Measurements from ENCODE around the gene SLC6A12.
A peak's percentile ranks its signal among the peaks of the same experiment; 100 is the strongest.

The SLC6A12 gene

DNA sequence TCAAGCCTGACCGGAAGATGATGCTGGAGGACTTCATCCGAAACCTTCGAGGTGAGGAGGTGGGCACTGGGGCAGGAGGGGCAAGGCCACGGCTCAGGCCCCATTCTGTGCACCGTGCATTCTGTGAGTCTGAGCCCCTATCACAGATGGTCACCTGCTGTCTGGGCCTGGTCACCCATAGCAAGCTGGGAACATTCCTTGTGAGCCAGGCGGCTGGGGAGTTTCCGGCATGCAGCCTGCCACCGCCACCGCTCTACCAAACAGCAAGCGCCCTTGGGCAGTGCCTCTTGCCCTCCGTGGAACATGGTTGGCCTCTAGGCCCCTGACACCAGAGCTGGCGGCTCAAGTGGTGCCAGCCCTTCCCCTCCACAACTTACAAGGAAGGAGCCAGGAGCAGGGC is 56.3 kb downstream of the SLC6A12 start:
- no peak for DNase-seq

DNA sequence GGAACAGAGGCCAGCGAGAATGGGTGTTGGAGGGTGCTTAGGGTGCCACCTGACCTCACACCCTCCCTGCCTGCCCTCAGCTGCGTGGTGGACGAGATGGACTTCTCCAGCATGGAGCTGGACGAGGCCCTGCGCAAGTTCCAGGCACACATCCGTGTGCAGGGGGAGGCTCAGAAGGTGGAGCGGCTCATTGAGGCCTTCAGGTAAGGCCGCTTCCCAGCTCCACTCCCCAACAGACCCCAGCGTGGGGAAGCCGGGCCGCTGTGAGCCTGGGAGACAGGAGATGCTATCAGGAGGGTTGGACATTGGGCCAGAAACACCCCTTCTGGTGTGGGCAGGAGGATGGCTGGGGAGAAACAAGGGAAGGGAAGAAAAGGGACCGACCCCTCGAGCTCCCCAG is 57.0 kb downstream of the SLC6A12 start:
- DNase-seq = no peak

DNA sequence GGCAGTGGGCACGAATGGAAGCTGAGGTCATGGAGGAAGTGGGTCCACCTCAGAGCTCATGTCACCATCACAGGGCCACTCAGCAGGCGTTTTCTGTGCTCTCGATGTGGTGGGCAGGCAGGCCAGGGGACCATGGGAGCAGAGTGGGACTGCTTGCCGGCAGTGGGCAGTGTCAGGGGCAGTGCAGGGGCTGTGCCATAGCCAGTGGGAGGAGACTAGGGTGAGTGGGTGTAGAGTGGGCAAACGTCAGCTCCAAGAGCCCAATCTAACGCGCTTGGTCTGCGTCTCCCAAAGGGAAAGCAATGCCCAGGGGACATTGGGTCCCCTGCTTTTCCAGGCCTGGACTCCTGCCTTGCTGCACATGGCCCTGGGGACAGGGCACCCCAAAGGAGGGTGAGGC is 58.3 kb downstream of the SLC6A12 start:
- DNase-seq = no peak

DNA sequence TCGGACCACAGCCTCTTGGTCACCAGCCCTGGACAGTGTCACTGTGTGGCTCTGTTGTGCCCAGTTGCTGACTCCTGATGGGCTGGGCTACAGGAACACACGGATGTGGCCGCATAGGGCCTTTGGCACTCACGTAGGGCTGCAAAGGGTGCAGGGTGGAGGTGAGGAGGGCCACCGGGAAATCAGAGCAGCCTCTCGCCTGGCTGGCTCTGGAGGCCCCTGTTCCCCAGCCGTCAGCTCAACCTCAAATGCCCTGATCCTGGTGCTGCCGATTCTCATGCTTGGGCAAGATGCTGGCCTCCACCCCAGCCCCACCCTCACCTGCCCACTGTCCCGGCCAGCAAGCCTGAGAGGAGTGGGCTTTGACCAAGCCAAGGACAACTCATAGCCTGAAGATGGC is 59.0 kb downstream of the SLC6A12 start:
- no peak for DNase-seq

DNA sequence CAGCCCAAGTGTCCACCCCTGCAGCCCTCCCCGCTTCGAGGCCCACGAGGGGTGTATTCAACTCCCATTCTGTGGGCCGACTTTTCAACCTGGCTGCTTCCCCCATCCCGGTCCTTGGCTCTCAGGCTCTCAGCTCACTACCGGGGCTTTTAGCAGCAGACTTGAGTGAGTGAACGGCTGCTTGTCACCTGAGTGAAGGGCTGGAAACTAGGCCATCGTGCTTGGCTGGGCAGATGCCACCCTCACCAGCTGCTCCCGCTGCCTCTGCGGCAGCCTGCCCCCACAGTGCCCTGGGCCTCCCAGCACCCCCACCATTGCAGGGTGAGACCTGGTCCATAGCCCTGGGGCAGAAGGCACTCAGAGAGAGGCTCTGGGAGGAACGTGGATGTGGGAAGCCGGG is 59.9 kb downstream of the SLC6A12 start:
- DNase-seq = no peak

DNA sequence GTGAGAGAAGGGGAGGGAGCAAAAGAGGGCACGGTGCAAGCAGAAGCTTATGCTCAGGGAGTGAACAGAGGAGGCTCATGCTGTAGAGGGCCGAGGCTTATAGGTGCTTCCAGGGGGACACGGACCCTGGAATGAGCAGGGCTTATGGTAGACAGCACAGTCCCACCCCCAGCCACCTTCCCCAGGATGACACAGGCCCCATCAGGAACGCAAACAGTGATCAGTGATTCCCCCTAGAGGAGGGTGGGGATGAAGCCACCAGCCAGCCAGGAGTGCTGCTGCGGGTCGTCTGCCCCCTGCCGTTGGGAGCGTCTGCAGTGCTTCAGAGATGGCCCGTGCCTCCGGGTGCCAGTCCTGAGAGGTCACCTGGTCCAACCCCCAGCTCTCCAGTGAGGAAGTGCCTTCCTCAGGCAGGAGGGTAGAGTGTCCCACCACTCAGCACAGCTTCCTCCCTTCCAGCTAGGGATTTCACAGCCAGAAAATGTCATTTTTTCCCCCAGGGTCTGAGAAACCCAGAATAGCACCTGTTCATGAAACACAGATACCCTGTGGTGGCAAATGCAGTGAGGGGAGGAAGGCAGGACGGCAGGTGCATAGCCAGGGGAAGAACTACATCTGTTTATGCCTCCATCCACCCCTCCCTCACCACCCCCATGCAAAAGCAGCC is 60.7 kb downstream of the SLC6A12 start:
- DNase-seq = peak; percentile 10

DNA sequence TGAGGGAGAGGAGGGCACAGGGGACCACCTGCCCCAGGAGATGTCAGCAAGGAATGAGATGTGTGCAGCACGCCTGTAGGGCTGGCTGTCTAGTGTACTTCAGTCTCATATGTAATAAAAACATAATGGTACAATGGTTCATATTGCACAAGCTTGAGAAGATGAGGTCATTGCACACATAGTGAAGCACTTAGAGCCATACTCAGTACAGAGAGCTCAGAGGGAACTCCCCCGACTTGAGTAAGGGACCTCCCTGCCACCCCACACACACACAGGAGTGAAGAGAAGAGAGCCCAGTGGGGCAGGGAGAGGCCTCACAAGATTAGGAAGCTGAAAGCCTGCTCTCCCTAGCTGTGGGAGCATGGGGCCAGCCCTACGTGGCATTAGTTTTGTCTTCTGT is 61.5 kb downstream of the SLC6A12 start:
- DNase-seq = no peak

DNA sequence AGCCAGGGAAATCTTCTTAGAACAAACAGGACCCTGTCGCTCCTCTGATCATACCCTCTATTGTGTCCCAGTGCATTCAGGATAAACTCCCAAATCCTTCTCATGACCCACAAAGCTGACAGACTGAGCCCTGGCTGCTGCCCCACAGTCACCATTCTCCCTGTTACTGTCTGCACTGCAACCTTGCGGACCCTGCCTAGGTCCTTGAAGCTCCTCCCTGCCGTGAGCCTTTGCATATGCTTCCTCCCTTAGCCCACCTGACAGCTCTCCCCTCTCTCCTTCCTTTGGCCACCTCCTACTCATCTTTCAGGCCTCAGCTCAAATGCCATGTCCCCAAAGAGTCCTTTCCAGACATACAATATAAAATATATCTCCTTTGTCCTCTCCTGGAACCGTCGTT is 62.4 kb downstream of the SLC6A12 start:
- DNase-seq = no peak

DNA sequence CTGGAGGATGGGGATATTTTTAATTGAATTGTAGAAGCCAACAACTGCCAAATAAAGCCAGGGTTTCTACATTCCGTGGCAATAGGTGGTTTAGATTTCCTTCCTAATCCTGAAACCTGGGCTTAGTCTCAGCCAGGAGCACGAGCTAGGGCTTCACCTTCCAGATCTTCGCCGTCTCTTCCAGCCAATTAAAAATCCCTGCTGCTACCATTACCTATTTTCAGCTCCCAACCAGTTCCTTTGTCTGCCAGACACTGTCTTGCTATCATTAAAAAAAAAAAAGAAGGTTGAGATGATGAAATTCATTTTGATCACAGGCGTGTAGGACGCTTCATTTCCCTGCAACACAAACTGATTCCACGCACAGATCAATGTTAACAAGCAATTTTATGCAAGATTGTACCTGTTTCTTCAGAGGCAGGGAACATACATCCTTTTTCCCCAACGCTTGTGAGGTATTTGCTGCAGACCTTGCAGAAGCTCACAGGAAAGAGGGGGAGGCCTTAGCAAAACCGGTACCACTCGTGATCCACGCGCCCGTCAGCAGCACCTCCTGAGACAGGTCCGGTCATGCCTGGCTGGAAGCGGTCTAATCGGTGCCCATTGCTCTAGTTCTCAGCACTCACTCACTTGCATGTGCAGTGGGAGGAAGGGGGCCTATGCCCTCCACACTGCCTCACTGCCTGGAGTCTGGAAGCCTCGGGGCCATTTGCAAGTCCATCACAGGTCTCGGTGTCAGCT is 65.1 kb downstream of the SLC6A12 start:
- no peak for DNase-seq

DNA sequence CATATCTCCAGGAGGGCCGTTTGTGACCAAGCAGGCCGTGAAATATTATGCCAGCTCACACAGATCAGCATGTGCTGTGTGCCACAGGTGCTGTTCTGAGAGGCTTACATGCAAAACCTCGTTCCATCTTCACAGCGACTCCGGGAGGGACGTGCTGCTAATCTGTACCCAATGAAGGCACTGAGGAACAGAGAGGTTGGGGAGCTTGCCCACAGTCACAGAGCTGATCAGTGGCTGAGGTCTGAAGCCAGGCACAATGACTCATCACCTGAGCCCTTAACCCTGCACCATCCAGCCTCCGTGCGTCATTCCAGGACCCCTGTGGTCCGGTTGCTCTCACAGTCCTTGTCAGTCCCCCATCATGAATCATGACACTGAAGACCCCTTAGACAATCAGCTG is 66.7 kb downstream of the SLC6A12 start:
- DNase-seq = no peak

DNA sequence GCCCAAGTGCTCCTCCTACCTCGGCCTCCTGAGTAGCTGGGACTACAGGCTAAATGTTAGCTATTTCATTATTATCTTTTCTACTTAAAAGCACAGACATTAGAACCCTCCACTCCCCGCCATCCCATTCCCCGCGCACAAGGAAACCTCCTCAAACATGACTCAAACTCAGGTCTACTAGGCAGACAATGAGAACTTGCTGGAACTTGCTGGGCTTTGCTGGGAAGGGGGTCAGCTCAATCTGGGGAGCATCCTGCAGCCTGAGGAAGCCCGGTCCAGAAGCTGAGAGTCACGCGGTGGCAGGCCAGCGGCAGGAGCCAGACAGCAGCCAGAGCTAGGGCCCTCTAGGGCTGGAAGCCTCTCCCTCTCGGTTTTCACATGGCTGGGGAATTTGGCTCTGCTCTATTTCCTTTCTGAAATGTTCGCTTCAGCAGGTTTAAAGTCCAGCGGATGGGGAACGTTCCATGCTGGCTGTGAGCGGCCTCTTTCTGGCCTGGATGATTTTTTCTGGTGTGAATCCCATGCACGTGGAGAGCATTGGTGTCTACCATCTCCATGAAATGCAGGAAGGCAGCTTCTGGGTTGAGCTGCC is 68.5 kb downstream of the SLC6A12 start:
- DNase-seq = no peak

DNA sequence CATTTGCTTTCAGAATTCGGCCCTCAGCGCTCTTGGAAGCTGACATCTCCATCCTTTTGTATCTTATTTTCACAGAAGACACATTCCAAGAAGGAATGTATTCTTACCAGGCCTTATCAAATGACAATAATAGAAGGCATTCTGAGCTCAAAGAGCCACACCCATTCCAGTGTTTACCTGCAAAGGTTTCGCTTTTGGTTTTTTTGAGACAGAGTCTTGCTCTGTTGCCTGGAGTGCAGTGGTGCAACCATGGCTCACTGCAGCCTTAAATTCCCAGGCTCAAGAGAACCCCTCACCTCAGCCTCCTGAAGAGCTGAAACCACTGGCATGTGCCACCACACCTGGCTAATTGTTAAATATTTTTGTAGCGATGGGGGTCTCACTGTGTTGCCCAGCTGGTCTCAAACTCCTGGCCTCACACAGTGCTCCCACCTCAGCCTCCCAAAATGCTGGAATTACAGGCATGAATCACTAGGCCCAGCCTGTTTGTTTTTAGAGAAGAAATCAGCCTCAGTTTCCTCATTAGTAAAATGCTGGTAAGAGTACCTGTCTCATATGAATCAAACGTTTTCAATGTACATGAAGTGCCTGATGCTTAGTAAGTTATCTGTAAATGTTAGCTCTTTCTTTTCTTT is 69.2 kb downstream of the SLC6A12 start:
- DNase-seq = no peak

DNA sequence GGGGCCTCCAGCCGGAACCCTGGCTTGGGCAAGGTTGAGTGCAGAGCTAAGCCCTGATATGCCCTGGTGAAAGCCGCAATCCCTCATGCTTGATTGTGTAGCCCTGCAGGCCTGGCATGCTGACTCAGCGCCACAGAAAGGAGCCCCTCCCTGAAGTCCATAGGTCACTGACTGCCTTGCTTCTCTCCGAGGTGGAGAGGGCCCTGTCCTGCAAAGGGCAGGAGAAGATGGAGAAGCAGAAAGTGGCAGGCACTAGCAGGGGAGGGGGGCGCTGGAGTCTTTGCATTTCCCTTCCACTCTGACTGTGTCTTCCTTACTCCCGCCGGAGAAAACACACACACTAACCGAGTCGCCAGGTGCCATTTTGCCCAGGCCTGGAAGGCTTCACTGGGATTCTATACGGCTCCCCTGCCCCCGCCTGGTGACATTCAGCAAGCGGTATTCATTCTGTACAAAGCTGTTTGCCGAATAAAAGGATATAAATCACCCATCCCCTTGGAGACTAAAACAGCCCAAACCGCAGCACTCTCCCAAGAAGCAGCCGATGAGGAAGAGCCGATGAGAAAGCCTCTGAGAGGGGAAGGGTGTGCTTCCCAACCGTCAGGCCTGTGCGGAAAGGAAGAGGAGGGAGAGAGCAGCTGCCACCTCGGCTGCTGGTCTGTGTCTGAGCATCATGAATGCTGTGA is 69.8 kb downstream of the SLC6A12 start:
- no peak for DNase-seq

DNA sequence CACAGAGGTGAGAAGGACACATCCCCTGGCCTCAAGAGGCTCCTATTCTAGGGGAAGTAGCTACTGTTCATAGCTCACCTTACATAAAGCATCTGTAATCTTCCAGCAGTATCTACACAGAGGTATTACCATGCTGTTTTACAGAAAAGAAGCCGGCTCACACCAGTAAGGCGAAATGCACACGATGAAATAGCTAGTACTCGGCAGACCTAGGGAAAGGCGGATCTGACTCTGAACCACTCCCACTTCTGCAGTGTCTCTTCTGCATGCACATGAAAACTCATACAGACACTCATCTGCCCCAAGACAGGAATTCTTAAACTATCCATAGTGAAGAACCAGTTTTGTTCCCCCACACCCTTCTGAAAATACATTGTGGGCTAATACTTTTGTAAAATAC is 73.8 kb downstream of the SLC6A12 start:
- DNase-seq = no peak
